ENCODE results near the gene TRIM2. TPM values are rescaled to one million over a fixed set of nuclear protein-coding genes. Genes with fewer than 3 reads are reported as not detected.

TRIM2 gene
- total RNA-seq, 8 experiments from 2014 or later = 41.9 to 184 (median 133) TPM

DNA sequence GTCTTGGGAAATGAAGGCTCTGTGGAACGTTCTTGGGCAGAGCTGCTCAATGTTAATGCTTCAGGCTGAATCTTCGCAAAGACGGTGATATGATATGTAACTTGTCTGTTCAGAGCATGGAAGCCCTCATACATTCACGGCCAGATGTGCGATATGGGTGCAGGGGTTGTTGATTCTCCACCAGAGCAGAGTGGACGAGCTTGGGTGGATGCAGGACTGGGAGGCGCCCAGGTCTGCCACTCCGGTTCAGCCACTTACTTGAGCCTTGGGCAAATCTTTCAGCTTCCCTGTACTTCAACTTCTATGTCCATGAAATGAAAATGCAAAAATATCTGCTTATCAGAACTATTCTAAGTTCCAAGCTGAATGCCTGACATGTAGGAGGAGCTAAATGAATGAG lies 92.9 kb downstream of the TRIM2 start:
- Histone ChIP-seq H3K4me1 (replicated peaks in 1 of 2) (peaks cover 13 to 20% of the 10 kb centered on the region in 2 donors), H3K27ac (no peak overlapping the region), H3K4me3 (no peak overlapping the region)
- ATAC-seq (replicated peaks in 6 of 8) = peak in 2 of 8 experiments; percentile 17 to 33
- in situ Hi-C loops (cut with MboI; ENCODE audit: low pct_unique_long_range_greater_than_20kb in 2 of 9, low sequenced_read_pairs in 9 of 9, unreplicated experiment in 9 of 9) = no loop called here
- 58 to 100% (median 83%) methylated on average over 1 to 8 of the region's 8 CpGs; no CpG with 5 or more reads in 3 of the 10 experiments for WGBS, 10 experiments

- 38 to 100% (median 100%) methylated on average over 1 of the region's 1 CpG; no CpG with 5 or more reads in 1 of the 10 experiments for WGBS, 10 experiments
- no peak for ATAC-seq (replicated peaks in 6 of 8)
- in situ Hi-C loops (cut with MboI; ENCODE audit: low pct_unique_long_range_greater_than_20kb in 2 of 9, low sequenced_read_pairs in 9 of 9, unreplicated experiment in 9 of 9) = loop anchor here in 3 of 9 experiments (25.0 kb wide), 1 partner anchor 173 kb away; no protein-coding TSS in a partner anchor
- Histone ChIP-seq H3K4me3 (no peak overlapping the region), H3K4me1 (replicated peaks in 1 of 2) (no peaks in the 10 kb centered on the region), H3K27ac (no peak overlapping the region)
Measured at GRCh38 chr4:153310793-153311192, 106.5 kb downstream of the TRIM2 start.

DNA sequence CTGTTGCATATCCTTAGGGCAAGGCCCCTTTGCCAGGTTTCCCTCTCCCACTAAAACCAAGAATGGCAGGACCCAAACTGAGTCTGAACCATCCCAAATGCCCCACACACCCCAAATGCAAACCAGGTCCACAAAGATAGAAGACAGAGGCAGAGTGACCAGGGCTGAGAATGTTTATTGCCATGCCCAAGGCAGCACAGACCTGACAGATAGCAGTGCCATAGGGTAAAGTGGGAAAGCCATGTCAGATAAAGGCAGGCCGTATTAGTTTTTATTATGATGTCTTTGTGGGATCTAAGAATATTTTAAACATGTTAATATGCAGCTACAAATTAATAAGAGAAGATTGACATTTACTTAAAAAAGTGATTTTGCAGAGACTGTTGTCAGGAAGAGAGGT lies 110.7 kb downstream of the TRIM2 start:
- ATAC-seq (replicated peaks in 6 of 8) = no peak
- no peak overlapping the region for H3K4me3 ChIP-seq
- in situ Hi-C loops (cut with MboI; ENCODE audit: low pct_unique_long_range_greater_than_20kb in 2 of 9, low sequenced_read_pairs in 9 of 9, unreplicated experiment in 9 of 9) = loop anchor here in 4 of 9 experiments (5.0 to 25.0 kb wide), 2 partner anchors 168 to 178 kb away; no protein-coding TSS in a partner anchor
- no peak overlapping the region for H3K27ac ChIP-seq
- H3K4me1 ChIP-seq (replicated peaks in 1 of 2) = no peaks in the 10 kb centered on the region
- WGBS, 10 experiments = 50 to 100% (median 100%) methylated on average over 1 of the region's 1 CpG; no CpG with 5 or more reads in 3 of the 10 experiments

DNA sequence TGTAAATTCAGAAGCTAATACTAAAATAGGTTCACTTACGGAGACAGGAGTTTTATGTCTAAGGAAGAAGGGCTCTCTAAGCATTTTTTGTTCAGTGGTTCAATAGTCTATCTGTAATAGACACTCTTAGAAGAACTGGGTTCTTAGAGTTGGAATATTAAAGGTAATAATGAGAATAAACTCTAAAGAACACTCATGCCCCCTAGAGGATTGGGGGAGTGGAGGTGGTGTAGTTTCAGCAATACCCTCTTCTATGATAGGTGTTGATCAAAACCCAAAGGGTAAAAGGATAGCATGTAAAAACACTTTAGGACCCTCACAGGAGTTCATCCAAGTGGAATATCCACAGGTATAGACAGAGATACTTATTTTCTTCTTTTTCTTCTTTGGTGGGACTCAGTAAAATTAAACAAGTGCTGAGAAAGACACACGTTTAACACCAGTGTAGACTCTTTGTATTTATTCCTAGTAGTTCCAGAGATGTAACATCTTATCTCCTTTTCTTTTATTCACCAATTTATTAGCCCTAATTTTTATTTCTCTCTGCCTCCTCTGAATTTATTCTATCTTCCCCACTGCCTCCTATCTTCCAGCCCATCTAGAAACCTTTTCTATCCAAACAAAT lies 114.6 kb downstream of the TRIM2 start:
- in situ Hi-C loops (cut with MboI; ENCODE audit: low pct_unique_long_range_greater_than_20kb in 2 of 9, low sequenced_read_pairs in 9 of 9, unreplicated experiment in 9 of 9) = loop anchor here in 4 of 9 experiments (5.0 to 25.0 kb wide), 2 partner anchors 172 to 182 kb away; no protein-coding TSS in a partner anchor
- 50 to 100% (median 88%) methylated on average over 1 to 2 of the region's 2 CpGs for WGBS, 10 experiments
- peak in 7 of 8 experiments; percentile 54 to 80 (median 70) for ATAC-seq (replicated peaks in 6 of 8)
- H3K4me3 ChIP-seq = no peak overlapping the region
- no peak overlapping the region for H3K27ac ChIP-seq
- H3K4me1 ChIP-seq (replicated peaks in 1 of 2) = no peaks in the 10 kb centered on the region

GRCh38 chr4:153322791-153323190 lies 118.5 kb downstream of the TRIM2 start:
- 20 to 86% (median 77%) methylated on average over 1 to 6 of the region's 6 CpGs; no CpG with 5 or more reads in 3 of the 10 experiments for WGBS, 10 experiments
- in situ Hi-C loops (cut with MboI; ENCODE audit: low pct_unique_long_range_greater_than_20kb in 2 of 9, low sequenced_read_pairs in 9 of 9, unreplicated experiment in 9 of 9) = loop anchor here in 4 of 9 experiments (10.0 to 25.0 kb wide), 2 partner anchors 178 to 185 kb away; no protein-coding TSS in a partner anchor

GRCh38 chr4:153324046-153324445 lies 119.8 kb downstream of the TRIM2 start:
- no peak overlapping the region for H3K27ac ChIP-seq
- 31 to 100% (median 95%) methylated on average over 2 to 3 of the region's 3 CpGs for WGBS, 10 experiments
- peaks cover 0 to 8% of the 10 kb centered on the region in 2 donors for H3K4me1 ChIP-seq (replicated peaks in 1 of 2)
- H3K4me3 ChIP-seq = no peak overlapping the region
- in situ Hi-C loops (cut with MboI; ENCODE audit: low pct_unique_long_range_greater_than_20kb in 2 of 9, low sequenced_read_pairs in 9 of 9, unreplicated experiment in 9 of 9) = loop anchor here in 4 of 9 experiments (10.0 to 25.0 kb wide), 2 partner anchors 179 to 187 kb away; no protein-coding TSS in a partner anchor
- ATAC-seq (replicated peaks in 6 of 8) = no peak

More at GRCh38 chr4:153322791-153323190, 118.5 kb downstream of the TRIM2 start:
- H3K27ac ChIP-seq = no peak overlapping the region
- H3K4me1 ChIP-seq (replicated peaks in 1 of 2) = peaks cover 0 to 8% of the 10 kb centered on the region in 2 donors
- no peak overlapping the region for H3K4me3 ChIP-seq
- no peak for ATAC-seq (replicated peaks in 6 of 8)

GRCh38 chr4:153325558-153325957 lies 121.3 kb downstream of the TRIM2 start:
- WGBS, 10 experiments = 60 to 100% (median 95%) methylated on average over 1 to 2 of the region's 2 CpGs; no CpG with 5 or more reads in 2 of the 10 experiments
- Histone ChIP-seq H3K4me1 (replicated peaks in 1 of 2) (peaks cover 0 to 8% of the 10 kb centered on the region in 2 donors), H3K27ac (no peak overlapping the region), H3K4me3 (no peak overlapping the region)
- in situ Hi-C loops (cut with MboI; ENCODE audit: low pct_unique_long_range_greater_than_20kb in 2 of 9, low sequenced_read_pairs in 9 of 9, unreplicated experiment in 9 of 9) = loop anchor here in 1 of 9 experiments (10.0 kb wide), 1 partner anchor 181 kb away; no protein-coding TSS in a partner anchor
- peak in 5 of 8 experiments; percentile 48 to 100 (median 74) for ATAC-seq (replicated peaks in 6 of 8)

DNA sequence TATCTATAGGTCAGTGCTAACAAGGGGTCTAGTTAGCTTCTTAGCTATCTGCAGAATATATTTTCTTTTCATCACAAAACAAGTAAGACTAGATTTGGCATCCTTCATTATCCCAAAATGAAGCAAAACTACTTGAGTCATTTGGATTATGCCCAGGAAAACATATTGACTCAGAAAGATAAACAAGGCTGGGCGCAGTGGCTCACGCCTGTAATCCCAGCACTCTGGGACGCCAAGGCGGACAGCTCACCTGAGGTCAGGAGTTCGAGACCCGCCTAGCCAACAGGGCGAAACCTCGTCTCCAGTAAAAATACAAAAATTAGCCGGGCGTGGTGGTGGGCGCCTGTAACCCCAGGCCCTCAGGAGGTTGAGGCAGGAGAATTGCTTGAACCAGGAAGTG lies 122.3 kb downstream of the TRIM2 start:
- ATAC-seq (replicated peaks in 6 of 8) = no peak
- in situ Hi-C loops (cut with MboI; ENCODE audit: low pct_unique_long_range_greater_than_20kb in 2 of 9, low sequenced_read_pairs in 9 of 9, unreplicated experiment in 9 of 9) = loop anchor here in 1 of 9 experiments (10.0 kb wide), 1 partner anchor 182 kb away; no protein-coding TSS in a partner anchor
- Histone ChIP-seq H3K27ac (no peak overlapping the region), H3K4me3 (no peak overlapping the region), H3K4me1 (replicated peaks in 1 of 2) (peaks cover 0 to 8% of the 10 kb centered on the region in 2 donors)
- WGBS, 10 experiments = 85 to 100% (median 94%) methylated on average over 2 to 11 of the region's 11 CpGs; no CpG with 5 or more reads in 1 of the 10 experiments

DNA sequence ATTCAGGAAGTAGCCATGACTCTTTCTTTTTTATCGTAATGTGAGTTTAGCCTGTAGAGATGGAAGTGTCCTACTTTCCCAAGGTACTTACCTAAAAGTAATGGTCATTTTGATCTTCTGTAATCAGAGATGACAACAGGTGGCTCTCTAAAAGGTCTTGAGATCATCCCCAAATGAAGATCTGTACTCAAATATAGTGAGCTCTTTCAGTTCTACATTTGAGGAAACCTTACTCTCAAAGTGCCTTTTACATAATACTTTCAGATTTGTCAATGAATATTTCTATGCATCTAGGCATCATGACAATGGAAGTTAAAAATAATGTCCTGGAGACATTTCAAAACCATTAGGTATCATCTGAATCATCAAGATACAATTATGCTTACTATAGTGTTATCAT lies 123.0 kb downstream of the TRIM2 start:
- Histone ChIP-seq H3K4me1 (replicated peaks in 1 of 2) (peaks cover 0 to 8% of the 10 kb centered on the region in 2 donors), H3K4me3 (no peak overlapping the region), H3K27ac (no peak overlapping the region)
- ATAC-seq (replicated peaks in 6 of 8) = no peak
- in situ Hi-C loops (cut with MboI; ENCODE audit: low pct_unique_long_range_greater_than_20kb in 2 of 9, low sequenced_read_pairs in 9 of 9, unreplicated experiment in 9 of 9) = loop anchor here in 1 of 9 experiments (10.0 kb wide), 1 partner anchor 182 kb away; no protein-coding TSS in a partner anchor
- 80 to 100% (median 95%) methylated on average over 1 of the region's 1 CpG; no CpG with 5 or more reads in 2 of the 10 experiments for WGBS, 10 experiments

DNA sequence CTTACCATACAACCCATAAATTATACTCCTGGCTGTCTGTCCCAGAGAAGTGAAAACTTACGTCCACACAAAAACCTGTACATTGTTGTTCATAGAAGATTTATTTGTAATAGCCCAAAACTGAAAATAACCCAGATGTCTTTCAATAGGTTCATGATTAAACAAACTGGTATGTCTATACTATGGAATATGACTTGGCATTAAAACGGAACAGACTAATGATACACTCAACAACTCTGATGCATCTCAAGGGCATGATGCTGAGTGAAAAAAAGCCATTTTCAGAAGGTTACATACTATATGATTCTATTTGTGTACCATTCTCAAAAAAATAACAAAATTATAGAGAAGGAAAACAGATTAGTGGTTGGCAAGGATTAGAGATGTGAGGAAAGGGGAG lies 128.7 kb downstream of the TRIM2 start:
- Histone ChIP-seq H3K4me3 (no peak overlapping the region), H3K27ac (no peak overlapping the region), H3K4me1 (replicated peaks in 1 of 2) (no peaks in the 10 kb centered on the region)
- in situ Hi-C loops (cut with MboI; ENCODE audit: low pct_unique_long_range_greater_than_20kb in 2 of 9, low sequenced_read_pairs in 9 of 9, unreplicated experiment in 9 of 9) = no loop called here
- WGBS, 10 experiments = 36 to 100% (median 88%) methylated on average over 1 to 2 of the region's 2 CpGs; no CpG with 5 or more reads in 3 of the 10 experiments
- ATAC-seq (replicated peaks in 6 of 8) = no peak

- no peak overlapping the region for H3K4me3 ChIP-seq
- ATAC-seq (replicated peaks in 6 of 8) = no peak
- H3K27ac ChIP-seq = no peak overlapping the region
- in situ Hi-C loops (cut with MboI; ENCODE audit: low pct_unique_long_range_greater_than_20kb in 2 of 9, low sequenced_read_pairs in 9 of 9, unreplicated experiment in 9 of 9) = no loop called here
- H3K4me1 ChIP-seq (replicated peaks in 1 of 2) = no peaks in the 10 kb centered on the region
Measured at GRCh38 chr4:153333874-153334273, 129.6 kb downstream of the TRIM2 start.

GRCh38 chr4:153335665-153336064 lies 131.4 kb downstream of the TRIM2 start:
- Histone ChIP-seq H3K4me1 (replicated peaks in 1 of 2) (no peaks in the 10 kb centered on the region), H3K27ac (no peak overlapping the region), H3K4me3 (no peak overlapping the region)
- in situ Hi-C loops (cut with MboI; ENCODE audit: low pct_unique_long_range_greater_than_20kb in 2 of 9, low sequenced_read_pairs in 9 of 9, unreplicated experiment in 9 of 9) = no loop called here
- 50 to 100% (median 86%) methylated on average over 1 to 4 of the region's 4 CpGs; no CpG with 5 or more reads in 1 of the 10 experiments for WGBS, 10 experiments
- ATAC-seq (replicated peaks in 6 of 8) = no peak

DNA sequence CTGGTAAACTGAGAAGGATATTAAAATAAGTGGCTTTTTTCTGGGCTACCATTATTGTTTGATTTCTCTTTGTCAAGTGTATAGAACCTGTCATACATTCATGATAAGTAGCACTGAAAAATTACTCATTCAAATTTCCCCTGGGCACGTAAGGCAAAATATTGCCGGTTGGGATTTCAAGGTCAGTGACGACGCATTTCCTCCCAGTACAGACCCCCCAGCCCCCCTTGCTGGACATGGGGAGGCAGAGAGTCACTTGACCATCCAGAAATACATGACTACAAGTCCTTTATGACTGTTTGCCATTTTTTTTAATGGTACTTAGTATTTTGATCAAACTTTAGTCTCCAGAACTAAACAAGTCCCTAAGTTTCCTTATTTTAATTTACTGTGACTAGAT lies 133.4 kb downstream of the TRIM2 start:
- WGBS, 10 experiments = 85 to 100% (median 92%) methylated on average over 3 to 4 of the region's 4 CpGs; no CpG with 5 or more reads in 3 of the 10 experiments
- Histone ChIP-seq H3K4me1 (replicated peaks in 1 of 2) (no peaks in the 10 kb centered on the region), H3K4me3 (no peak overlapping the region), H3K27ac (no peak overlapping the region)
- no peak for ATAC-seq (replicated peaks in 6 of 8)
- in situ Hi-C loops (cut with MboI; ENCODE audit: low pct_unique_long_range_greater_than_20kb in 2 of 9, low sequenced_read_pairs in 9 of 9, unreplicated experiment in 9 of 9) = no loop called here

Data from motor neuron (in vitro differentiated cells).